ENCODE data around the gene ANKRD7.

Gene ANKRD7

DNA sequence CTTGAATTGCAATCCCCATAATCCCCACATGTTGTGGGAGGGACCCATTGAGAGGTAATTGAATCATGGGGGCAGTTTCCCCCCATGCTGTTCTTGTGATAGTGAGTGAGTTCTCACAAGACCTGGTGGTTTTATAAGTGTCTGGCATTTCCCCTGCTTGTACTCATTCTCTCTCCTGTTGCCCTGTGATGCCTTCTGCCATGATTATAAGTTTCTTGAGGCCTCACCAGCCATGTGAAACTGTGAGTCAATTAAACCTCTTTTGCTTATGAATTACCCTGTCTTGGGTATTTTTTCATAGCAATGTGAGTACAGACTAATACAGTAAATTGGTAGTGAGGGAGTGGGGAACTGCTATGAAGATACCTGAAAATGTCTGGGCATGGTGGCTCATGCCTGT is 65.0 kb downstream of the ANKRD7 start:
- Histone ChIP-seq H2AFZ (ENCODE audit: low read length) (no peak overlapping the region), H3F3A (ENCODE audit: low read depth) (no peaks in the 10 kb centered on the region), H3K27me3 (ENCODE audit: insufficient read depth, low read length, poor library complexity, severe bottlenecking) (peaks cover 18% of the 10 kb centered on the region), H3K9me2 (replicated peaks; ENCODE audit: low read depth, low read length) (no peaks in the 10 kb centered on the region), H3K4me2 (ENCODE audit: low read depth, low read length, poor library complexity, severe bottlenecking) (no peak overlapping the region), H4K20me1 (ENCODE audit: insufficient read depth, low read length, poor library complexity, severe bottlenecking) (no peaks in the 10 kb centered on the region), H3K79me2 (ENCODE audit: insufficient read depth, low read length) (no peaks in the 10 kb centered on the region), H3K36me3 (ENCODE audit: insufficient read depth, low read length) (no peaks in the 10 kb centered on the region), H3K9me3 (ENCODE audit: insufficient read depth, low read depth, low read length) (peaks cover 19% of the 10 kb centered on the region; the same call in 1 of the 2 replicates), H3K4me3 (ENCODE audit: low read length, poor library complexity, severe bottlenecking) (no peak overlapping the region), H3K9ac (ENCODE audit: low read depth, low read length, poor library complexity, severe bottlenecking) (no peak overlapping the region), H3K4me1 (ENCODE audit: insufficient read depth, low read length, poor library complexity, severe bottlenecking) (peaks cover 36% of the 10 kb centered on the region)
- no peak for TF ChIP-seq EZH2phosphoT487 (IDR thresholded peaks at IDR 0.05; ENCODE audit: borderline replicate concordance)
- TF ChIP-seq, protein P1, sequence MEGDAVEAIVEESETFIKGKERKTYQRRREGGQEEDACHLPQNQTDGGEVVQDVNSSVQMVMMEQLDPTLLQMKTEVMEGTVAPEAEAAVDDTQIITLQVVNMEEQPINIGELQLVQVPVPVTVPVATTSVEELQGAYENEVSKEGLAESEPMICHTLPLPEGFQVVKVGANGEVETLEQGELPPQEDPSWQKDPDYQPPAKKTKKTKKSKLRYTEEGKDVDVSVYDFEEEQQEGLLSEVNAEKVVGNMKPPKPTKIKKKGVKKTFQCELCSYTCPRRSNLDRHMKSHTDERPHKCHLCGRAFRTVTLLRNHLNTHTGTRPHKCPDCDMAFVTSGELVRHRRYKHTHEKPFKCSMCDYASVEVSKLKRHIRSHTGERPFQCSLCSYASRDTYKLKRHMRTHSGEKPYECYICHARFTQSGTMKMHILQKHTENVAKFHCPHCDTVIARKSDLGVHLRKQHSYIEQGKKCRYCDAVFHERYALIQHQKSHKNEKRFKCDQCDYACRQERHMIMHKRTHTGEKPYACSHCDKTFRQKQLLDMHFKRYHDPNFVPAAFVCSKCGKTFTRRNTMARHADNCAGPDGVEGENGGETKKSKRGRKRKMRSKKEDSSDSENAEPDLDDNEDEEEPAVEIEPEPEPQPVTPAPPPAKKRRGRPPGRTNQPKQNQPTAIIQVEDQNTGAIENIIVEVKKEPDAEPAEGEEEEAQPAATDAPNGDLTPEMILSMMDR (conservative IDR thresholded peaks at IDR 0.05; ENCODE audit: low read length) = no peak

Measured in Loucy (cell line).